Spleen (tissue), 11 donors: ENCODE results near the gene KCNG4. TPM values are rescaled to one million over a fixed set of nuclear protein-coding genes. Genes with fewer than 3 reads are reported as not detected.

Experiments
- DNase-seq: peaks from one replicate; pipeline ENCODE4 v3.0.0-alpha.2; 2020
- H3K27ac ChIP-seq, 8 donors: fragments of 200-600 bp; sonication (generic) in 7 of 8; 1 replicate in 4 of 8; 2 replicates in 4 of 8; pipeline versions ENCODE4 v1.5.0 to v1.8.0; 2016 to 2021; ENCODE audit warnings: inconsistent platforms in 4 of 8, mild to moderate bottlenecking in 4 of 8, moderate library complexity in 1 of 8
- H3K27me3 ChIP-seq, 7 donors: fragments of 200-600 bp; sonication (generic) in 6 of 7; replicated peaks in 1 of 7; 1 replicate in 4 of 7; 2 replicates in 3 of 7; pipeline versions ENCODE4 v1.5.0 to v1.8.0; 2016 to 2021; ENCODE audit warnings: inconsistent platforms in 3 of 7, mild to moderate bottlenecking in 1 of 7
- H3K36me3 ChIP-seq, 6 donors: fragments of 200-600 bp; sonication (generic) in 5 of 6; 1 replicate in 4 of 6; 2 replicates in 2 of 6; pipeline versions ENCODE4 v1.5.0 to v1.8.0; 2016 to 2021; ENCODE audit warnings: inconsistent platforms in 2 of 6
- H3K4me1 ChIP-seq, 6 donors: fragments of 200-600 bp; sonication (generic) in 5 of 6; 1 replicate in 3 of 6; 2 replicates in 3 of 6; pipeline versions ENCODE4 v1.5.0 to v1.8.0; 2016 to 2021; ENCODE audit warnings: inconsistent platforms in 3 of 6
- H3K4me3 ChIP-seq, 8 donors: fragments of 200-600 bp; sonication (generic) in 7 of 8; 1 replicate in 4 of 8; 2 replicates in 4 of 8; pipeline versions ENCODE4 v1.5.0 to v1.8.0; 2016 to 2021; ENCODE audit warnings: inconsistent platforms in 4 of 8, mild to moderate bottlenecking in 4 of 8, moderate library complexity in 2 of 8
- H3K9me3 ChIP-seq, 8 donors: fragments of 200-600 bp; sonication (generic) in 7 of 8; 1 replicate in 4 of 8; 2 replicates in 4 of 8; pipeline versions ENCODE4 v1.5.0 to v1.8.0; 2016 to 2021; ENCODE audit warnings: inconsistent platforms in 4 of 8
- POLR2A ChIP-seq, 3 donors: fragments of 450-650 bp; IDR thresholded peaks; one replicate each; pipeline ENCODE4 v1.5.1; 2017; ENCODE audit warnings: antibody characterized with exemption in 3 of 3, mild to moderate bottlenecking in 1 of 3
- POLR2AphosphoS5 ChIP-seq, 3 donors: sonication (generic); formaldehyde crosslinking; IDR thresholded peaks; one replicate each; pipeline ENCODE4 v1.5.1; 2017; ENCODE audit warnings: antibody characterized with exemption in 3 of 3
- whole genome bisulfite sequencing, 5 donors: extraction: QIAGEN DNeasy Blood & Tissue Kit in 3 of 5; methylation state at CpG; one replicate each; pipeline versions ENCODE4 v1.1.5 to v1.1.7; 2013 to 2018; 5-methylcytosine and 5-hydroxymethylcytosine counted together
- intact Hi-C: fragments of 100-400 bp; cut with DNase I; formaldehyde crosslinking; loops from one replicate; pipeline ENCODE4 v1.15.0; 2023; ENCODE audit warnings: low total_unique reads
- polyA plus RNA-seq, 3 donors: library from polyadenylated mRNA; stranded (reverse); fragments of 200-250 nt; gene quantifications; one replicate each; pipeline ENCODE4 v1.2.1, GENCODE V29; 2013
- total RNA-seq, 7 donors: library from RNA; depleted of rRNA in 3 of 7; stranded (reverse); fragments of >200 nt in 3 of 7; fragmentation: NEBNext Ultra II Directional in 4 of 7; extraction: Animal tissue kit (Norgen Biotek cat#: 25700) in 4 of 7; gene quantifications; one replicate each; pipeline versions ENCODE4 v1.1.0 to v1.2.1, GENCODE V29; 2016 to 2021
- TF ChIP-seq, protein P1 (sequence below), 11 experiments: fragments of 200-600 bp in 7 of 11; fragments of 450-650 bp in 4 of 11; sonication (generic) in 4 of 11; IDR thresholded peaks in 8 of 11; conservative IDR thresholded peaks in 3 of 11; 1 replicate in 7 of 11; 2 replicates in 4 of 11; pipeline versions ENCODE4 v1.4.0 to v1.8.0; 2016 to 2021; ENCODE audit warnings: antibody characterized with exemption in 11 of 11, inconsistent platforms in 4 of 11, mild to moderate bottlenecking in 1 of 11
- donor health status: healthy with polysubstance abuse.
- donor health status: DM: no; HTN: no; CAD: no; lungs with moderate emphysema.
- donor health status: DM: no; HTN: no; CAD: no.
- donor health status: Bipolar disorder and iron deficiency.
- donor health status: healthy.
- donor health status: DM: no; HTN: no; CAD: no.
- donor health status: DM: yes; HTN: yes; CAD: no.

Gene KCNG4
- total and polyA plus RNA-seq, 10 donors = not detected

GRCh38 chr16:84225571-84225970, 14.2 kb downstream of the KCNG4 start:
- intact Hi-C loops = no loop called here
- H3K27me3 ChIP-seq = peaks cover 0 to 50% (median 1%) of the 10 kb centered on the region in 7 donors
- TF ChIP-seq POLR2AphosphoS5 (IDR thresholded peaks at IDR 0.05) (no peak), POLR2A (IDR thresholded peaks at IDR 0.05) (no peak)
- TF ChIP-seq, protein P1, sequence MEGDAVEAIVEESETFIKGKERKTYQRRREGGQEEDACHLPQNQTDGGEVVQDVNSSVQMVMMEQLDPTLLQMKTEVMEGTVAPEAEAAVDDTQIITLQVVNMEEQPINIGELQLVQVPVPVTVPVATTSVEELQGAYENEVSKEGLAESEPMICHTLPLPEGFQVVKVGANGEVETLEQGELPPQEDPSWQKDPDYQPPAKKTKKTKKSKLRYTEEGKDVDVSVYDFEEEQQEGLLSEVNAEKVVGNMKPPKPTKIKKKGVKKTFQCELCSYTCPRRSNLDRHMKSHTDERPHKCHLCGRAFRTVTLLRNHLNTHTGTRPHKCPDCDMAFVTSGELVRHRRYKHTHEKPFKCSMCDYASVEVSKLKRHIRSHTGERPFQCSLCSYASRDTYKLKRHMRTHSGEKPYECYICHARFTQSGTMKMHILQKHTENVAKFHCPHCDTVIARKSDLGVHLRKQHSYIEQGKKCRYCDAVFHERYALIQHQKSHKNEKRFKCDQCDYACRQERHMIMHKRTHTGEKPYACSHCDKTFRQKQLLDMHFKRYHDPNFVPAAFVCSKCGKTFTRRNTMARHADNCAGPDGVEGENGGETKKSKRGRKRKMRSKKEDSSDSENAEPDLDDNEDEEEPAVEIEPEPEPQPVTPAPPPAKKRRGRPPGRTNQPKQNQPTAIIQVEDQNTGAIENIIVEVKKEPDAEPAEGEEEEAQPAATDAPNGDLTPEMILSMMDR (IDR thresholded peaks at IDR 0.05 in 8 of 11, conservative IDR thresholded peaks at IDR 0.05 in 3 of 11) = no peak
- no peaks in the 10 kb centered on the region for H3K36me3 ChIP-seq
- 82 to 94% (median 87%) methylated on average over 5 to 7 of the region's 7 CpGs for WGBS, 5 donors
- no peak overlapping the region for H3K4me3 ChIP-seq
- H3K27ac ChIP-seq = no peak overlapping the region
- DNase-seq = no peak
- peaks cover 0 to 13% (median 7%) of the 10 kb centered on the region in 6 donors for H3K4me1 ChIP-seq
- no peaks in the 10 kb centered on the region for H3K9me3 ChIP-seq

- Histone ChIP-seq H3K4me3 (no peak overlapping the region), H3K27ac (no peak overlapping the region), H3K36me3 (no peaks in the 10 kb centered on the region), H3K9me3 (no peaks in the 10 kb centered on the region), H3K4me1 (peaks cover 0 to 13% (median 7%) of the 10 kb centered on the region in 6 donors), H3K27me3 (peaks cover 0 to 48% (median 0%) of the 10 kb centered on the region in 7 donors)
- WGBS, 5 donors = 80 to 96% (median 89%) methylated on average over 3 of the region's 3 CpGs
- TF ChIP-seq POLR2A (IDR thresholded peaks at IDR 0.05) = no peak
- TF ChIP-seq, protein P1 (IDR thresholded peaks at IDR 0.05 in 8 of 11, conservative IDR thresholded peaks at IDR 0.05 in 3 of 11) = no peak
- TF ChIP-seq POLR2AphosphoS5 (IDR thresholded peaks at IDR 0.05) = no peak
- no peak for DNase-seq
- intact Hi-C loops = no loop called here
These were observed 14.7 kb downstream of the KCNG4 start for GRCh38 chr16:84225126-84225525.

GRCh38 chr16:84224554-84224953, 15.3 kb downstream of the KCNG4 start:
- Histone ChIP-seq H3K9me3 (no peaks in the 10 kb centered on the region), H3K36me3 (no peaks in the 10 kb centered on the region), H3K27me3 (peaks cover 0 to 48% (median 0%) of the 10 kb centered on the region in 7 donors), H3K27ac (no peak overlapping the region), H3K4me1 (peaks cover 0 to 13% (median 7%) of the 10 kb centered on the region in 6 donors), H3K4me3 (no peak overlapping the region)
- DNase-seq = no peak
- TF ChIP-seq POLR2A (IDR thresholded peaks at IDR 0.05) = no peak
- TF ChIP-seq POLR2AphosphoS5 (IDR thresholded peaks at IDR 0.05) = no peak
- TF ChIP-seq, protein P1 (IDR thresholded peaks at IDR 0.05 in 8 of 11, conservative IDR thresholded peaks at IDR 0.05 in 3 of 11) = no peak
- intact Hi-C loops = no loop called here
- 88 to 92% (median 88%) methylated on average over 3 of the region's 3 CpGs for WGBS, 5 donors

GRCh38 chr16:84223456-84223855, 16.4 kb downstream of the KCNG4 start:
- TF ChIP-seq POLR2A (IDR thresholded peaks at IDR 0.05) (no peak), POLR2AphosphoS5 (IDR thresholded peaks at IDR 0.05) (no peak)
- DNase-seq = no peak
- H3K27ac ChIP-seq = no peak overlapping the region
- peaks cover 0 to 9% (median 6%) of the 10 kb centered on the region in 6 donors for H3K4me1 ChIP-seq
- peaks cover 0 to 44% (median 0%) of the 10 kb centered on the region in 7 donors for H3K27me3 ChIP-seq
- WGBS, 5 donors = 80 to 90% (median 86%) methylated on average over 4 of the region's 4 CpGs
- no peaks in the 10 kb centered on the region for H3K9me3 ChIP-seq
- no peaks in the 10 kb centered on the region for H3K36me3 ChIP-seq
- H3K4me3 ChIP-seq = no peak overlapping the region
- intact Hi-C loops = no loop called here

- intact Hi-C loops = no loop called here
- Histone ChIP-seq H3K4me3 (no peak overlapping the region), H3K27ac (no peak overlapping the region), H3K9me3 (no peaks in the 10 kb centered on the region), H3K27me3 (peaks cover 0 to 19% (median 0%) of the 10 kb centered on the region in 7 donors), H3K4me1 (no peaks in the 10 kb centered on the region), H3K36me3 (no peaks in the 10 kb centered on the region)
- TF ChIP-seq POLR2A (IDR thresholded peaks at IDR 0.05) = no peak
- TF ChIP-seq POLR2AphosphoS5 (IDR thresholded peaks at IDR 0.05) = no peak
- TF ChIP-seq, protein P1 (IDR thresholded peaks at IDR 0.05 in 8 of 11, conservative IDR thresholded peaks at IDR 0.05 in 3 of 11) = no peak
- no peak for DNase-seq
- 83 to 92% (median 87%) methylated on average over 1 of the region's 1 CpG for WGBS, 5 donors
These were observed 19.0 kb downstream of the KCNG4 start for GRCh38 chr16:84220851-84221250.
